Vagina (tissue), 2 donors: ENCODE data around the gene CSMD2. TPM values are rescaled to one million over a fixed set of nuclear protein-coding genes. Genes with fewer than 3 reads are reported as not detected.

Experiments used
- DNase-seq, 2 donors: peaks; one replicate each; pipeline ENCODE4 v3.0.0-alpha.2; 2017; ENCODE audit errors: extremely low spot score in 2 of 2
- H3K27ac ChIP-seq: fragments of 200-600 bp; sonication (generic); one replicate; pipeline ENCODE4 v1.5.1; 2019
- H3K27me3 ChIP-seq: fragments of 200-600 bp; sonication (generic); one replicate; pipeline ENCODE4 v1.5.1; 2019
- H3K36me3 ChIP-seq, 2 donors: fragments of 200-600 bp; sonication (generic); one replicate each; pipeline ENCODE4 v1.5.1; 2017 to 2019
- H3K4me1 ChIP-seq: fragments of 200-600 bp; sonication (generic); one replicate; pipeline ENCODE4 v1.5.1; 2019
- H3K4me3 ChIP-seq, 2 donors: fragments of 200-600 bp; sonication (generic); 1 replicate in 1 of 2; 2 replicates in 1 of 2; pipeline ENCODE4 v1.5.1; 2016 to 2019
- H3K9me3 ChIP-seq: fragments of 200-600 bp; sonication (generic); one replicate; pipeline ENCODE4 v1.5.1; 2019
- POLR2A ChIP-seq, 2 donors: fragments of 450-650 bp; IDR thresholded peaks; one replicate each; pipeline ENCODE4 v1.6.1; 2017; ENCODE audit warnings: antibody characterized with exemption in 2 of 2, mild to moderate bottlenecking in 2 of 2, moderate library complexity in 2 of 2
- POLR2AphosphoS5 ChIP-seq, 2 donors: sonication (generic); formaldehyde crosslinking; IDR thresholded peaks; one replicate each; pipeline ENCODE4 v1.9.0; 2017; ENCODE audit warnings: antibody characterized with exemption in 2 of 2, mild to moderate bottlenecking in 2 of 2, low read depth in 1 of 2; ENCODE audit not compliant: insufficient read depth in 1 of 2
- intact Hi-C: fragments of 100-400 bp; cut with DNase I; formaldehyde crosslinking; loops from one replicate; pipeline ENCODE4 v1.15.1; 2023
- total RNA-seq: library from RNA; depleted of rRNA; stranded (reverse); fragments of >200 nt; gene quantifications from one replicate; pipeline ENCODE4 v1.2.3, GENCODE V29; 2016
- TF ChIP-seq, protein P1 (sequence below), 3 experiments: fragments of 450-650 bp in 2 of 3; fragments of 200-600 bp in 1 of 3; sonication (generic) in 1 of 3; IDR thresholded peaks; one replicate each; pipeline ENCODE4 v1.5.1; 2017 to 2019; ENCODE audit warnings: antibody characterized with exemption in 3 of 3, mild to moderate bottlenecking in 2 of 3, moderate library complexity in 2 of 3

Gene CSMD2
- total RNA-seq, 1 donor from 2014 or later, result 0.25 TPM

DNA sequence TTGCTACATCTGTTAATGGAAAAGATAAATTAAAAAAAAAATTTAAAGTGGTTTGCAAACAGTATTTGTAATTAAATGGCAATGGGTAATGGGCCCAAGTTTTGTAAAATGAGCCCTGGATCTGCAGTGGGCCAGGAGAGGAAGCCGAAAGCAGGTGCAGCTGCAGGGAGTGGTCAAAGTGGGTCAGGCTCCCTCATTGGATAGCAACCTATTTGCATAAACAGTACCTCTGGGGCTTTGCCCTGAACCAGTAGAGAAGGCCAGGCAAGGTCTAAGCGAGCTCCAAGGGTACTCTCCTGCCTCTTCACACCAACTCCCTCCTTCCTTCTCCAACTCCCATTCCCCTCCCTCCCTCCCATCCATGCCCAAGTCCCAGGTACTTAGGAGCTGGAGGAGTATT lies 162.2 kb downstream of the CSMD2 start:
- DNase-seq, result no peak

DNA sequence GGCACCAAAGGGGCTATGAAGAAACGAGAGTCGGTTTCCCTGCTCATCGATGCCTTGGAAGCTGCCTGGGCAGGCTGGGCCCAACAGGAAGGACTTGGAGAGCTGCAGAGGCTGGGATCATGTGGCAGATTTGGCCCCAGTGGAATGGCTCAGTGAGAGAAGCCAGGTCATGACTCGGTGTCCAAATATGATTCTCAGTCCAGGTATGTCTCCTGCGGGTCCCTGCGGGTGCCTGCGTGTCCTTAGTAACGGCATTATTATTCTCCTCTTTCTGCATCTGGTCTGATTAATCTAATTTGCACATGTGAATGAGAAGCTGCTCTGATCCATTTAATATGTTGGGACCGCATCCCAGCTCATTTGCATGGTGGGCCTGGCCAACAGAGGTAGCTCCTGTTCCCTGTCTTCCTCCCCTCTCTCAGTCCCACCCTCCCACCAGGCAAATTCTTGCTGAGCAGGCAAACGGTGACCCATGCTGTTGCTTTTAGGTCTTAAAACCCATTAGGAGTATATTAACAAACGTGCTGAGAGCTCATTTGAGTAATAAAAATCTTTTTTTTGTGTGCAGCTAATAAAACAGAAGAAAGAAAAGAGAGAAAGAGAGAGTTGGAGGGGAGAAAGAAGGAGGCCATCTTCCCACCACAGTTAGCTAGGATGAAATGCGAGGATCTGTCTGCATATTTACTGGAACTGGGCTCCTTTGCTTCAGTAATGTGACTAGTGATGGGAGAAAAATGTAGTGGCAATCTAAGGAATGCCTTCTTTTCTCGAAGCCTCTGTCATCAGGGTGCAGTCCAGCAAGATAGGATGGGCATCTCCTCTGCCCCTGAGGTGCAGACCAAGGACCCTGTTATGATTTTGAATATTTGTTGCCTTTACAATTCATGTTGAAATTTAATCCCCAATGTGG lies 167.6 kb downstream of the CSMD2 start:
- intact Hi-C loops, result no loop called here
- H3K4me1 ChIP-seq, result no peaks in the 10 kb centered on the region
- H3K4me3 ChIP-seq, result no peak overlapping the region
- H3K9me3 ChIP-seq, result no peaks in the 10 kb centered on the region
- no peak overlapping the region for H3K27ac ChIP-seq
- no peaks in the 10 kb centered on the region for H3K27me3 ChIP-seq
- no peaks in the 10 kb centered on the region for H3K36me3 ChIP-seq
- no peak for DNase-seq
- TF ChIP-seq POLR2A (IDR thresholded peaks at IDR 0.05) (no peak), POLR2AphosphoS5 (IDR thresholded peaks at IDR 0.05; ENCODE audit: insufficient read depth in 1 of 2, low read depth in 1 of 2) (no peak)
- TF ChIP-seq, protein P1, sequence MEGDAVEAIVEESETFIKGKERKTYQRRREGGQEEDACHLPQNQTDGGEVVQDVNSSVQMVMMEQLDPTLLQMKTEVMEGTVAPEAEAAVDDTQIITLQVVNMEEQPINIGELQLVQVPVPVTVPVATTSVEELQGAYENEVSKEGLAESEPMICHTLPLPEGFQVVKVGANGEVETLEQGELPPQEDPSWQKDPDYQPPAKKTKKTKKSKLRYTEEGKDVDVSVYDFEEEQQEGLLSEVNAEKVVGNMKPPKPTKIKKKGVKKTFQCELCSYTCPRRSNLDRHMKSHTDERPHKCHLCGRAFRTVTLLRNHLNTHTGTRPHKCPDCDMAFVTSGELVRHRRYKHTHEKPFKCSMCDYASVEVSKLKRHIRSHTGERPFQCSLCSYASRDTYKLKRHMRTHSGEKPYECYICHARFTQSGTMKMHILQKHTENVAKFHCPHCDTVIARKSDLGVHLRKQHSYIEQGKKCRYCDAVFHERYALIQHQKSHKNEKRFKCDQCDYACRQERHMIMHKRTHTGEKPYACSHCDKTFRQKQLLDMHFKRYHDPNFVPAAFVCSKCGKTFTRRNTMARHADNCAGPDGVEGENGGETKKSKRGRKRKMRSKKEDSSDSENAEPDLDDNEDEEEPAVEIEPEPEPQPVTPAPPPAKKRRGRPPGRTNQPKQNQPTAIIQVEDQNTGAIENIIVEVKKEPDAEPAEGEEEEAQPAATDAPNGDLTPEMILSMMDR (IDR thresholded peaks at IDR 0.05), result no peak

More for the DNA sequence above, 162.2 kb downstream of the CSMD2 start:
- TF ChIP-seq, protein P1 (IDR thresholded peaks at IDR 0.05), result no peak
- TF ChIP-seq POLR2AphosphoS5 (IDR thresholded peaks at IDR 0.05; ENCODE audit: insufficient read depth in 1 of 2, low read depth in 1 of 2), result no peak
- TF ChIP-seq POLR2A (IDR thresholded peaks at IDR 0.05), result no peak
- no peaks in the 10 kb centered on the region for H3K9me3 ChIP-seq
- H3K27me3 ChIP-seq, result no peaks in the 10 kb centered on the region
- no peak overlapping the region for H3K27ac ChIP-seq
- no peaks in the 10 kb centered on the region for H3K4me1 ChIP-seq
- intact Hi-C loops, result no loop called here
- H3K36me3 ChIP-seq, result no peaks in the 10 kb centered on the region
- H3K4me3 ChIP-seq, result no peak overlapping the region

DNA sequence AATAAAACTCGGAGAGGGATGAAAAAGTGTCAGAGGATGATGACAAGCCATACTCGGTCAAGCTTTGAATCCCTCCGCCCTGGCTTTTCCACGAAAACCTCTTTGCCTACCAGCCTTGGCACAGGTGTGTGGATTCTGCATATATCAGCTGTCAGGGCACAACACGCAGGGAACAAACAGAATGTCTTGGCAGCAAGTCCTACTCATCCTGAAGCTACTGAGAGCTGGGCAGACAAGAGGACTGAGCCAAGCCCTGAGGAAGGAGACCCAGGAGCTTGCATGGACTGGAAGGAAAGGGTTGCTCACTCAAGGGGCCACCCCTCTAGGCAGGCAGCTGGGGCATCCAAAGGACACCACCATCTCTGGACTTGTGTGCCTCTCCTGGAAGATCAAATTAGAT lies 168.7 kb downstream of the CSMD2 start:
- Histone ChIP-seq H3K4me1 (no peaks in the 10 kb centered on the region), H3K27ac (no peak overlapping the region), H3K27me3 (no peaks in the 10 kb centered on the region), H3K4me3 (no peak overlapping the region), H3K9me3 (no peaks in the 10 kb centered on the region), H3K36me3 (no peaks in the 10 kb centered on the region)
- TF ChIP-seq POLR2A (IDR thresholded peaks at IDR 0.05) (no peak), POLR2AphosphoS5 (IDR thresholded peaks at IDR 0.05; ENCODE audit: insufficient read depth in 1 of 2, low read depth in 1 of 2) (no peak)
- TF ChIP-seq, protein P1 (IDR thresholded peaks at IDR 0.05), result no peak
- DNase-seq, result no peak
- intact Hi-C loops, result no loop called here

DNA sequence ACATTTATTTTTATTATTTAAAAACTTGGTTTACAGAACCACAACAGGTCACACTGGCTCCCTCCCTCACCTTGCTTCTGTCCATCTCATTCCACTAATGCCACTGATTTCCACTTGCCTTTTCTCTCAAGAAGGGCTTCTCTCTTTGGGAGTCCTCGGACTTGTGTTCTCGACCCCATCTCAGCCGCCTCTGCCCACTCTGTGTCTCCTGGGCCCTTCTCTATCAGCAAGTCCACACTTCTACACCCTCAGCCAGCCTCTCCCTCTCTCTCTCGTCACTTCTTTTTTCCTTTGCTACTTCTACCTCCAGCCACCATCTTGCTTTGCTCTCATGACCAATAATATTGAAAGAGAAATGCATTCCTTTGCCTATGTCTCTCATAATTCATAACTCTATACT lies 171.7 kb downstream of the CSMD2 start:
- H3K27me3 ChIP-seq, result no peaks in the 10 kb centered on the region
- no peaks in the 10 kb centered on the region for H3K36me3 ChIP-seq
- no peak overlapping the region for H3K27ac ChIP-seq
- DNase-seq, result no peak
- no peaks in the 10 kb centered on the region for H3K4me1 ChIP-seq
- no peak overlapping the region for H3K4me3 ChIP-seq
- TF ChIP-seq POLR2A (IDR thresholded peaks at IDR 0.05) (no peak), POLR2AphosphoS5 (IDR thresholded peaks at IDR 0.05; ENCODE audit: insufficient read depth in 1 of 2, low read depth in 1 of 2) (no peak)
- TF ChIP-seq, protein P1 (IDR thresholded peaks at IDR 0.05), result no peak
- no peaks in the 10 kb centered on the region for H3K9me3 ChIP-seq
- intact Hi-C loops, result no loop called here

DNA sequence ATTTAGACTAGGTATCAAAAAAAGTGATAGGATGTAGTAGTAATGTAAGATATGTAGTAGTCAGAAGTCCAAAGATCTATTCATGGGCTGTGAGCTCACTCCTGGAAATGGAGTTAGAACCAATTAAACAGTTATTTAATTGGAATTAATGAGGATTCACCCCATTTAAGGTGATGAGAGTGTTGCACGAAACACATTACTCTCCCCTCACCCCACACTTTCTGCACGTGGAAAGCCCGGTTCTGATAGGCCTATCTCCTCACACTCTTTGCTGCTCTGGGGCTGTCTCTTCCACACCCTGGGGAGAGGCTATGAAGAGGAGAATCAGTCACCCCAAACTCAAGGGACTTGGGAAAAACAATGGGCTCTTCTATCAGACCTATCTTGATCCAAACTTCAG lies 174.7 kb downstream of the CSMD2 start:
- Histone ChIP-seq H3K4me1 (peaks cover 8% of the 10 kb centered on the region), H3K36me3 (no peaks in the 10 kb centered on the region), H3K9me3 (no peaks in the 10 kb centered on the region), H3K27me3 (no peaks in the 10 kb centered on the region), H3K4me3 (no peak overlapping the region), H3K27ac (no peak overlapping the region)
- intact Hi-C loops, result no loop called here
- TF ChIP-seq POLR2AphosphoS5 (IDR thresholded peaks at IDR 0.05; ENCODE audit: insufficient read depth in 1 of 2, low read depth in 1 of 2), result no peak
- TF ChIP-seq POLR2A (IDR thresholded peaks at IDR 0.05), result no peak
- TF ChIP-seq, protein P1 (IDR thresholded peaks at IDR 0.05), result no peak
- DNase-seq, result no peak
